ENCODE measurements around the gene CCDC185.

DNA sequence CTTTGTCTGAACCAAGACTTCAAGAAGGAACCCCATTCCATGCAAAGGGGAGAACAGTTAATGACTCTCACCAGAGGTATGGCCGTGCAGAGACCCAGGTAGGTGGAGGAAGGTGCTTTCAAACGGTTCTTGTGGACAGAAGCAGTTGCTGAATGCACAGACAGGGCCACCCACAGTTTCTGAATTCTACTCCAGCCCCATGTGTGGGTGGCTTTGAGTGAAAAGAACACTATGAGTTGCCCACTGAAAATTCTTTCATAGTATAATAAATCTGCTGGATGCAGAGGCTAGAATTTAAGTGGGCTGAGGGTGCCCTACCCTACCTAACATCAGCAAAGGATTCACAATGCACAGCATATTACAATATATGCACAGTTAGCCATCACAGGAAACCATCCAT, 7.2 kb upstream of the CCDC185 start:
- no peak for TF ChIP-seq POLR2A (IDR thresholded peaks at IDR 0.05; ENCODE audit: low read depth, low read length)
- TF ChIP-seq POLR2AphosphoS5 (IDR thresholded peaks at IDR 0.05; ENCODE audit: low read depth, low read length), result no peak
- no peak for TF ChIP-seq SPI1 (IDR thresholded peaks at IDR 0.05; ENCODE audit: low read depth, low read length)
- TF ChIP-seq TAF1 (IDR thresholded peaks at IDR 0.05; ENCODE audit: low read depth, low read length), result no peak
- TF ChIP-seq POU2F2 (IDR thresholded peaks at IDR 0.05; ENCODE audit: low read depth, low read length), result no peak
- no peak for TF ChIP-seq PAX5 (IDR thresholded peaks at IDR 0.05; ENCODE audit: insufficient read depth, low read length, severe bottlenecking)
